ENCODE data around the gene LRRC59.

DNA sequence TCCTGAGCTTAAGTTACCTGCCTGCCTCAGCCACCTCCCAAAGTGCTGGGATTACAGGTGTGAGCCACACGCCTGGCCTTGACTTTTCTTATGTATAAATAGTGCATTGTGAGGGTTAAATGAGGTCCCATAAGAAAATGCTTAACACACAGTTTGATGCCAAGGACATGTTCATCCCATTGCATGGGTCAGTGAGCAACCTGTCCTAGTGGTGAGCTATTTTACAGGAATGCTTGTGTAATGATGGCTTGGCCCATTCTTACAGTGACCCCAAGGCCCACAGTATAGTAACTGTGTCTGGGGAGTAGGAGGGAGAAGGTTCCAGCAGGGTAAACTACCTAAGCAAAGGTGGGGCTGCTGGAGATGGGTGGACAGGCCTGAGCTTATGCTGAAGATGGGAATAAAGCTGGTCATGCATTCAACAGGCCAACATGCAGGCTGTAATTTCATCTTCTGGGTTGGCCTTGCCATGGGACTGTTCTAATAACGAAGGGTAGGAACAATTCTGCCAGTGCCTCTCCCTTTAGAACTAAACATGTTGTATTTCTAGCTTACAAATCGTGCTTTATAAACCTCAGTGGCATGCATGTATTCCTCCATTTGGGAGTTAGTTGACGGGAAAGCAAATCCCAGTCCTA lies 34.9 kb upstream of the LRRC59 start:
- no peak for TF ChIP-seq EZH2 (IDR thresholded peaks at IDR 0.05; ENCODE audit: insufficient read depth, low read length)
- TF ChIP-seq, protein P1, sequence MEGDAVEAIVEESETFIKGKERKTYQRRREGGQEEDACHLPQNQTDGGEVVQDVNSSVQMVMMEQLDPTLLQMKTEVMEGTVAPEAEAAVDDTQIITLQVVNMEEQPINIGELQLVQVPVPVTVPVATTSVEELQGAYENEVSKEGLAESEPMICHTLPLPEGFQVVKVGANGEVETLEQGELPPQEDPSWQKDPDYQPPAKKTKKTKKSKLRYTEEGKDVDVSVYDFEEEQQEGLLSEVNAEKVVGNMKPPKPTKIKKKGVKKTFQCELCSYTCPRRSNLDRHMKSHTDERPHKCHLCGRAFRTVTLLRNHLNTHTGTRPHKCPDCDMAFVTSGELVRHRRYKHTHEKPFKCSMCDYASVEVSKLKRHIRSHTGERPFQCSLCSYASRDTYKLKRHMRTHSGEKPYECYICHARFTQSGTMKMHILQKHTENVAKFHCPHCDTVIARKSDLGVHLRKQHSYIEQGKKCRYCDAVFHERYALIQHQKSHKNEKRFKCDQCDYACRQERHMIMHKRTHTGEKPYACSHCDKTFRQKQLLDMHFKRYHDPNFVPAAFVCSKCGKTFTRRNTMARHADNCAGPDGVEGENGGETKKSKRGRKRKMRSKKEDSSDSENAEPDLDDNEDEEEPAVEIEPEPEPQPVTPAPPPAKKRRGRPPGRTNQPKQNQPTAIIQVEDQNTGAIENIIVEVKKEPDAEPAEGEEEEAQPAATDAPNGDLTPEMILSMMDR (IDR thresholded peaks at IDR 0.05; ENCODE audit: insufficient read depth, low read depth, low read length): no peak
